Medulla oblongata (tissue), 1 donor: ENCODE measurements around the gene WDR38.
"Not testable (repeated sequence)": the region's sequence is repeated elsewhere in the genome, so short reads cannot be mapped to it uniquely, and the experiment has no call there.

Experiments used
- DNase-seq: peaks from one replicate; pipeline ENCODE4 v3.0.0-alpha.2; 2015; ENCODE audit errors: extremely low spot score

The WDR38 gene

GRCh38 chr9:124831642-124832364, 21.5 kb upstream of the WDR38 start:
- no peak for DNase-seq

GRCh38 chr9:124834591-124834990, 18.7 kb upstream of the WDR38 start:
- DNase-seq = no peak

- DNase-seq = no peak
Observed at GRCh38 chr9:124835026-124835557, 18.2 kb upstream of the WDR38 start.

GRCh38 chr9:124838132-124838531, 15.1 kb upstream of the WDR38 start:
- not testable (repeated sequence) for DNase-seq

- not testable (repeated sequence) for DNase-seq
Observed at GRCh38 chr9:124838567-124839275, 14.5 kb upstream of the WDR38 start.

GRCh38 chr9:124839612-124840299, 13.5 kb upstream of the WDR38 start:
- no peak for DNase-seq

GRCh38 chr9:124840300-124840833, 12.9 kb upstream of the WDR38 start:
- DNase-seq = no peak

GRCh38 chr9:124841075-124841821, 12.0 kb upstream of the WDR38 start:
- no peak for DNase-seq

GRCh38 chr9:124843456-124844034, 9.7 kb upstream of the WDR38 start:
- DNase-seq = no peak

- DNase-seq = no peak
Observed at GRCh38 chr9:124844291-124844690, 9.0 kb upstream of the WDR38 start.

- not testable (repeated sequence) for DNase-seq
Observed at GRCh38 chr9:124846467-124846866, 6.8 kb upstream of the WDR38 start.

- no peak for DNase-seq
Observed at GRCh38 chr9:124846969-124847368, 6.3 kb upstream of the WDR38 start.

GRCh38 chr9:124849801-124850200, 3.5 kb upstream of the WDR38 start:
- no peak for DNase-seq

- no peak for DNase-seq
Observed at GRCh38 chr9:124852121-124852828, 985 bp upstream of the WDR38 start.

- no peak for DNase-seq
Observed at GRCh38 chr9:124853605-124854143, 414 bp downstream of the WDR38 start.

- no peak for DNase-seq
Observed at GRCh38 chr9:124854161-124854560, 901 bp downstream of the WDR38 start.

- no peak for DNase-seq
Observed at GRCh38 chr9:124854822-124855221, 1.6 kb downstream of the WDR38 start.

GRCh38 chr9:124855566-124855943, 2.3 kb downstream of the WDR38 start:
- DNase-seq = no peak

GRCh38 chr9:124855944-124856765, 2.9 kb downstream of the WDR38 start:
- DNase-seq = no peak
